Calu3 (cell line): ENCODE results near the gene ANXA3. TPM values are rescaled to one million over a fixed set of nuclear protein-coding genes. Genes with fewer than 3 reads are reported as not detected.

Source experiments
- BruUV-seq: library from RNA; stranded (reverse); fragments of 400-500 nt; replicated peaks from 2 replicates; lab custom pipeline; 2021; lab: Mats Ljungman, UMichigan
- CTCF ChIA-PET: fragments of 300-600 bp; sonication (Branson Sonifier 250); formaldehyde crosslinking; loops from one replicate; lab custom pipeline; 2022; ENCODE audit warnings: antibody characterized with exemption; lab: Charles Lee
- DNase-seq: peaks from one replicate; pipeline ENCODE4 v3.0.0; 2022
- H3K27ac Mint-ChIP-seq: one replicate; pipeline ENCODE4 v1.8.0; 2022; ENCODE audit warnings: mixed read lengths; ENCODE audit not compliant: unreplicated experiment
- H3K27me3 Mint-ChIP-seq: one replicate; pipeline ENCODE4 v1.8.0; 2022; ENCODE audit warnings: mixed read lengths; ENCODE audit not compliant: unreplicated experiment
- H3K36me3 Mint-ChIP-seq: one replicate; pipeline ENCODE4 v1.8.0; 2022; ENCODE audit warnings: mild to moderate bottlenecking, moderate library complexity, mixed read lengths; ENCODE audit not compliant: insufficient read depth, unreplicated experiment
- H3K4me1 Mint-ChIP-seq: one replicate; pipeline ENCODE4 v1.8.0; 2022; ENCODE audit warnings: mild to moderate bottlenecking, low read depth, mixed read lengths; ENCODE audit not compliant: unreplicated experiment
- H3K4me3 Mint-ChIP-seq: one replicate; pipeline ENCODE4 v1.8.0; 2022; ENCODE audit warnings: mild to moderate bottlenecking, low read depth, moderate library complexity, mixed read lengths; ENCODE audit not compliant: unreplicated experiment
- H3K9me3 Mint-ChIP-seq: one replicate; pipeline ENCODE4 v1.8.0; 2022; ENCODE audit warnings: low read depth, mixed read lengths; ENCODE audit not compliant: unreplicated experiment
- CTCF ChIP-seq: fragments of 200-600 bp; IDR thresholded peaks from one replicate; pipeline ENCODE4 v1.8.0; 2022; ENCODE audit warnings: antibody characterized with exemption; ENCODE audit not compliant: unreplicated experiment
- intact Hi-C: fragments of 100-400 bp; cut with micrococcal nuclease; formaldehyde crosslinking; loops from one replicate; pipeline ENCODE4 v1.10.0; 2022; ENCODE audit not compliant: unreplicated experiment
- total RNA-seq: library from RNA; stranded (reverse); gene quantifications from 2 replicates; pipeline ENCODE4 v1.2.3, GENCODE V29; 2022

ANXA3 gene
- total RNA-seq, 1 experiment from 2014 or later = 188 TPM

DNA sequence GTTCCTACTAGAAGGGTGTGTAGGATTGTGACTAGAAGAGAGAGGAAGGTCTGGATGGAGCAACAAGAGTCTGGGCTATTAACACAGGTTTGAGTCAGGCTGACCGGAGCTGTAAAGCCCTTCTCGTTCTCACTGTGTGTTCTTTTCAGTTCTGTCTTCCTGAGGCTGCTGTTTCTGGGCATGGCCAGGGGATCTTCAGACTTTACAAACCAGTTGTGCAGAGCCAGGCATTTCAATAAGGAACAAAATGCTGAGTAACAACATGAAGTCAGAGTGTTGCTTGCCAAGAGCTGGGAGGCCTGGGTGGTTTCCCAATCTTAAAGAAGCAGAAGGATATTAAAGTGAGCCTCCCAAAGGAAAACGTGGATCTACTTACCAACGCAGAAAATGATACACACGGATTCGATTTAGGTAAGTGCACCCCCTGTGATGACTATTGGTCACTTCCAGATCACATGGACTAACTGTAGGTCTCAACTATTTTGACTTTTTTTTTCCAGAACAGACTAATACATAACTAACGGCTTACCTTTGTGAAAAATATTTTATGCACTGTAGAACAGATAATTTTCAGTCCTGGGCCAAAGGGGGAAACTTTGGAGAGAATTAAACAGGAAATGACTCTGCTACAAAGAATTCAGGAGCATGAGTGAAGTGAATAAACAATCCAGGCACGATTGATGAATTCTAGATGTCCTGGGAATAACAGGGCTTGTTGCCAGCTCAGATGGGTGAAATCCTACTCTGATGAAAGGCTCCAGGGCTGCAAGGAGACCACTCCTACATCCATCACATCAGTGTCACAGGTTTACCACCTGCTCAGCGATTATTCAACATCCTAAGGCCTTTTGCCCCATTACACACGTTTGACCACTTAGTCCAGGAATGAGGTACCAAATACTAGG lies 94.5 kb downstream of the ANXA3 start:
- CTCF ChIA-PET = no interaction called here
- no peak for TF ChIP-seq CTCF
- Mint-ChIP-seq H3K27me3 (no peaks in the 10 kb centered on the region), H3K27ac (peak overlapping the region; percentile 76), H3K4me3 (peak overlapping the region; percentile 10), H3K36me3 (no peaks in the 10 kb centered on the region), H3K9me3 (no peaks in the 10 kb centered on the region), H3K4me1 (peaks cover 45% of the 10 kb centered on the region)
- DNase-seq = no peak
- intact Hi-C loops = loop anchor here (10.0 kb wide), 1 partner anchor 219 kb away; no protein-coding TSS in a partner anchor
- no TSS peak for BruUV-seq

GRCh38 chr4:78647272-78647671 lies 95.7 kb downstream of the ANXA3 start:
- DNase-seq = no peak
- Mint-ChIP-seq H3K4me3 (no peak overlapping the region), H3K36me3 (no peaks in the 10 kb centered on the region), H3K27ac (no peak overlapping the region), H3K4me1 (peaks cover 45% of the 10 kb centered on the region), H3K27me3 (no peaks in the 10 kb centered on the region), H3K9me3 (no peaks in the 10 kb centered on the region)
- intact Hi-C loops = loop anchor here (10.0 kb wide), 1 partner anchor 218 kb away; no protein-coding TSS in a partner anchor
- CTCF ChIA-PET = interaction anchor here (0.6 kb wide), 1 partner anchor 122 kb away, joined by 4 read pairs; no protein-coding TSS in a partner anchor
- TF ChIP-seq CTCF = no peak
- BruUV-seq = no TSS peak

GRCh38 chr4:78648640-78649363 lies 97.2 kb downstream of the ANXA3 start:
- CTCF ChIA-PET = no interaction called here
- no TSS peak for BruUV-seq
- intact Hi-C loops = loop anchor here (10.0 kb wide), 1 partner anchor 216 kb away; no protein-coding TSS in a partner anchor
- peaks cover 32% of the 10 kb centered on the region for H3K4me1 Mint-ChIP-seq
- DNase-seq = no peak
- H3K27ac Mint-ChIP-seq = no peak overlapping the region
- TF ChIP-seq CTCF = no peak
- H3K36me3 Mint-ChIP-seq = no peaks in the 10 kb centered on the region
- H3K27me3 Mint-ChIP-seq = no peaks in the 10 kb centered on the region
- no peaks in the 10 kb centered on the region for H3K9me3 Mint-ChIP-seq
- no peak overlapping the region for H3K4me3 Mint-ChIP-seq

GRCh38 chr4:78650106-78651024 lies 98.8 kb downstream of the ANXA3 start:
- DNase-seq = no peak
- intact Hi-C loops = no loop called here
- CTCF ChIA-PET = no interaction called here
- Mint-ChIP-seq H3K4me3 (no peak overlapping the region), H3K9me3 (no peaks in the 10 kb centered on the region), H3K27ac (no peak overlapping the region), H3K36me3 (no peaks in the 10 kb centered on the region), H3K27me3 (no peaks in the 10 kb centered on the region), H3K4me1 (peaks cover 28% of the 10 kb centered on the region)
- no TSS peak for BruUV-seq
- no peak for TF ChIP-seq CTCF
